NCI-H748 (cell line): Measurements from ENCODE around the gene PDZD2.
"Not testable (repeated sequence)": the region's sequence is repeated elsewhere in the genome, so short reads cannot be mapped to it uniquely, and the experiment has no call there.

ENCODE experiments used
- DNase-seq: peaks from one replicate; lab custom pipeline; 2025; ENCODE audit not compliant: unreplicated experiment; lab: John Stamatoyannopoulos, UW

Gene PDZD2

DNA sequence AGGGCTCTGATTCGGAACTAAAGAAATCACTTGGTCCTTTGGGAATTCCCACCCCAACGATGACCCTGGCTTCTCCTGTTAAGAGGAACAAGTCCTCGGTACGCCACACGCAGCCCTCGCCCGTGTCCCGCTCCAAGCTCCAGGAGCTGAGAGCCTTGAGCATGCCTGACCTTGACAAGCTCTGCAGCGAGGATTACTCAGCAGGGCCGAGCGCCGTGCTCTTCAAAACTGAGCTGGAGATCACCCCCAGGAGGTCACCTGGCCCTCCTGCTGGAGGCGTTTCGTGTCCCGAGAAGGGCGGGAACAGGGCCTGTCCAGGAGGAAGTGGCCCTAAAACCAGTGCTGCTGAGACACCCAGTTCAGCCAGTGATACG is 451.8 kb downstream of the PDZD2 start:
- DNase-seq = no peak

GRCh38 chr5:32092938-32093812 is 454.2 kb downstream of the PDZD2 start:
- peak; percentile 90 for DNase-seq

GRCh38 chr5:32094691-32095090 is 455.8 kb downstream of the PDZD2 start:
- no peak for DNase-seq

GRCh38 chr5:32095261-32095671 is 456.3 kb downstream of the PDZD2 start:
- DNase-seq = no peak

DNA sequence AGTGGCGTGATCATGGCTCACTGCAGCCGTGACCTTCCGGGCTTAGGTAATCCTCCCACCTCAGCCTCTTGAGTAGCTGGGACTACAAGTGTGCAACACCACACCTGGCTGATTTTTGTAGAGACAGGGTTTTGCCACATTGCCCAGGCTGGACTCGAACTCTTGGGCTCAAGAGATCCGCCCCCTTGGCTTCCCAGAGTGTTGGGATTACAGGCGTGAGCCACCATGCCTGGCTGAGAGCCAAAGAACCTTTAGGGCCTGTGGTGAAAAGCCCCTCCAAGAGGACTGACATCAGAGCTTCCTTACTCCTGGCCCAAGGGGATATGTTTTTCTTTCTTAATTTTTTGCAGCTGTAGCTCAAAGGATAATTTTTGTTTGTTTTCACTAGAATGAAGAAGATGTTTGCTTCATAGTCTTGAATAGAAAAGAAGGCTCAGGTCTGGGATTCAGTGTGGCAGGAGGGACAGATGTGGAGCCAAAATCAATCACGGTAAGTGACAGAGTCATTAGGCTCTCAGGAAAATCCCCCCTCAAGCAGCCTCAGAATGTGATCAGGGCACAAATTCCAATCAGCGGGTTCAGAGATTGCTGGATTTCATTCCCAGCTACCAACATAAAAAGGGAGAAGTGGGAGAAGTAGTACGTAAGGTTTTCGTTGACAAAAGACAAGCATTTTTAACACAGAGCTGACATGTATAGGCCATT is 458.1 kb downstream of the PDZD2 start:
- DNase-seq = no peak

DNA sequence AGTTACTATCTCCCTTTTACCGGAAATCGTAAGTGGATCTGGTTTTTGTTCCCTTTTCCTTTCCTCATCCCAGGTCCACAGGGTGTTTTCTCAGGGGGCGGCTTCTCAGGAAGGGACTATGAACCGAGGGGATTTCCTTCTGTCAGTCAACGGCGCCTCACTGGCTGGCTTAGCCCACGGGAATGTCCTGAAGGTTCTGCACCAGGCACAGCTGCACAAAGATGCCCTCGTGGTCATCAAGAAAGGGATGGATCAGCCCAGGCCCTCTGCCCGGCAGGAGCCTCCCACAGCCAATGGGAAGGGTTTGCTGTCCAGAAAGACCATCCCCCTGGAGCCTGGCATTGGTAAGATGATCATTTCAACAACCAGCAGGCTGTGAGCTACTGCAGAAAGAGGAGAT is 459.4 kb downstream of the PDZD2 start:
- no peak for DNase-seq

- DNase-seq = no peak
These were observed 460.0 kb downstream of the PDZD2 start for GRCh38 chr5:32098890-32099310.

GRCh38 chr5:32099486-32100035 is 460.6 kb downstream of the PDZD2 start:
- no peak for DNase-seq

DNA sequence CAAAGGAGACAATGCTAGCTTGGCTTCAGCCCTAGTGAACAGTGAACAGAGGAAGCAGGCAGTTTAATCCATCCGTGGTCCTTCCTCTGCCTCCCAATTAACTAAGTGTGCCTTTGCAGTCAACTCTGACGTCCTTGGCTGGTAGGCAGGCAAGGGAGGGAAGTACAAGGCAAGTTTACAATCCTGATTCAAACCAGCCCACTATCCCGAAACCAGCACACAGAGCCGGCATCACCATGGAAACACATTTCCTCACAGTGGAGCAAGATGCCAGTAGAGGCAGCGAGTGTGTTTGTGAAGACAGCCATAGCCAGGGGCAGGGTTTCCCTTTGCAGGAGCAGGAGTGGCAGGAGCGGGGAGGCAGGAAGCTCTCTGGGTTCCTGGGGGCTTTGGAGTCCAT is 461.3 kb downstream of the PDZD2 start:
- no peak for DNase-seq

GRCh38 chr5:32100691-32101302 is 461.9 kb downstream of the PDZD2 start:
- no peak for DNase-seq

- no peak for DNase-seq
These were observed 463.5 kb downstream of the PDZD2 start for GRCh38 chr5:32102254-32102986.

DNA sequence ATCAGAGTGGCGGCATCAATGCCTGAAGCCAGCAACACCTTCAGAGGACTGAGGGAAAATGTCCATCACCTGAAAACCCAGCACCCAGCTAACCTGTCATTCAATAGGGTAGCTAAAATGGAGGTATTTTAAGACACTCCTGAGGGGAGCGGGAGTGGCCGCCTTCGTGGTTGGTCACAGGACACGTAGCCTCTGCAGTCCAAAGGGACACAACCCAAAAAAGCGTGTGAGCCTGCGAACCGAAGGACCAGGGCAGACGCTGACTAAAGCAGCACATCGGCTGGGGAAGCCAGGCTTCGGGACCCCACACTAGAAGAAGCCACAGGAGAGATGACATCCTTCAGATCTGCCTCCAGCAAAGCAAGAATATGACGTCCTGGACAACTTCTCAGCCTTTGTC is 464.6 kb downstream of the PDZD2 start:
- DNase-seq = no peak

DNA sequence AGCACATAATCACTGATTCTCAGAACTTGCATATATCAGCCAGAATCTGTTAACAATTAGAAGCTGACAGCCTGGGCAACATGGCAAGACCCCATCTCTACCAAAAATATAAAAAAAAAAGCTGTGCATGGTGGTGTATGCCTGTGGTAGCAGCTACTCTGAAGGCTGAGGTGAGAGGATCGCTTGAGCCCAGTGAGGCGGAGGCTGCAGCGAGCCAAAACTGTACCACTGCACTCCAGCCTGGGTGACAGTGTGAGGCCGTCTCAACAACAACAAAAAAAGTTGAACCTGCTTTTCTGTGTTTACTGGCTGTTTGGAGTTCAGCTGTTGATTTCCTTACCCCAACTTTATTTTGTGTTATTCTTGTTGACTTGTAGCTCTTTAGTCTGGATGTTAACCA is 468.4 kb downstream of the PDZD2 start:
- DNase-seq = no peak

GRCh38 chr5:32108167-32108566 is 469.2 kb downstream of the PDZD2 start:
- no peak for DNase-seq

DNA sequence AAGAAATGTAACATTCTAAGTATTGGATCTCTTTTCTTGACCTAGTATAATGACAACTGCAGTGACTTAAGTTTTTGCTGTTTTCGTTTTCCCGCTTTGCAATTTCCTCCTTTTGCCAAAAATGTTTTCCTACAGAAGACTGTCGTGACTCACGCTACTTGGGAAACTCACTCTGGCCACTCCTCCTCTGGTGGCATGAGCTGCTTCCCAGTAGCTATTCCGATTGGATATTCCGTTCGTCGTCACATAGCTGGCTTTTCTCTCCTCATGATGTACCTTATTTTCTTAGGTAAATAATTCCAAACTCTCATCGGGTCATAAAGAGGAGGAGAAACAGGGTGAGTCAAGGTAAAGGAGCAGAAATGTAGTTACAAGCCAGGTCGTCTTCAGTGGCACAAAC is 470.3 kb downstream of the PDZD2 start:
- no peak for DNase-seq

GRCh38 chr5:32110111-32110696 is 471.3 kb downstream of the PDZD2 start:
- DNase-seq = no peak

DNA sequence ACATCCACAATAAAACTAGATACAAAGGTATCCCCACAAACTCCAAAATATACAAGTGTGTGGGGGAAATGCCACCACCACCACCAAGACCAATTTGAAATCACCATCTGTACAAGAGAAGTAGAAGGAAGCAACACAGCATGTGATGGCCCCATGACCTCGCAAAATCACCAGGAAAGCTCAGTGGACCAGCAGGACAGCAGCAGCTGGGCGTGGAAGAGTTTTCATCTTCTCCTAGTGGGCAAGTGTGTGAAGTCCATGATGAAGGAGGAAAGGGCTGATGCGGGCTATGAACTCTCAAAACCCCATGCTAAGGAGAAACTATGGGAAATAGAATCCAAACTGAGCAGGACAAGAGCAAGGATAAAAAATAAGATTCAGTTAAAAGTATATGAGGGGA is 477.1 kb downstream of the PDZD2 start:
- no peak for DNase-seq

DNA sequence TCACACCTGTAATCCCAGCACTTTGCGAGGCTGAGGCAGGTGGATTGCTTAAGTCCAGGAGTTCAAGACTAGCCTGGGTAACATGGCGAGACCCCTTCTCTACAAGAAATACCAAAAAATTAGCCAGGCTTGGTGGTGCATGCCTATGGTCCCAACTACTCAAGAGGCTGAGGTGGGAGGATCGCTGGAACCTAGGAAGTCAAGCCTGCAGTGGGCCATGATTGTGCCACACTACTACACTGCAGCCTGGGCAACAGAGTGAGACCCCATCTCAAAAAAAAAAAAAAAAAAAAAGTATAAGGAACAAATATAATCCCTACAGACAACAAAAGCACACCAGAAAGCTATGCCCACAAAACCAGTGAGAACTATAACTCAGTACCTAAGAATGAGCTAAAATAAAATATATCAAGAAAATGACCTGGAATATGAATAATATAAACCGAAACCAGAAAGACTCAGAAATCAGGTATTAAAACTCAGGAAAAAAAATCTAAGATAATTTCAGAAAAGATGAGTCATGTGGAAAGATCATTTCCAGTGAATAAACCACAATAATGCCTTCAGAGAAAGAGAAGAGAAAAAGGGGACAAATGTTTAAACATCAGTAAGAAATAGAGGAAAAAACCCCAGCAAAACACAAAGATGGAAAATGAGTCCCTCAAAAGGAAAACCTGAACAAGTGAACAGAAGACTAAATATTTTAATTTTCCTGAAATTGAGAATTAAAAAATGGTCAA is 477.8 kb downstream of the PDZD2 start:
- no peak for DNase-seq

DNA sequence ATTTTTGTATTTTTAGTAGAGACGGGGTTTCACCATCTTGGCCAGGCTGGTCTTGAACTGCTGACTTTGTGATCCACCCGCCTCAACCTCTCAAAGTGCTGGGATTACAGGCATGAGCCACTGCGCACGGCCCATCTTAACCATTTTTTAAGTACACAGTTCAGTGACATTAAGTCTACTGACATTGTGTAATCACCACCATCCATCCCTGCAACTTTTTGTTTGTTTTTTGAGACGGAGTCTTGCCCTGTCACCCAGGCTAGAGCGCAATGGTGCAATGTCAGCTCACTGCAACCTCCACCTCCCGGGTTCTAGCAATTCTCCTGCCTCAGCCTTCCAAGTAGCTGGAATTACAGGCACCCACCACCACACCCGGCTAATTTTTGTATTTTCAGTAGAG is 480.0 kb downstream of the PDZD2 start:
- DNase-seq = not testable (repeated sequence)
